Right renal cortex interstitium (tissue), 3 donors: ENCODE results near the gene ZBED1. TPM values are rescaled to one million over a fixed set of nuclear protein-coding genes. Genes with fewer than 3 reads are reported as not detected.
"Not testable (repeated sequence)": the region's sequence is repeated elsewhere in the genome, so short reads cannot be mapped to it uniquely, and the experiment has no call there.

Experiments used
- DNase-seq, 3 donors: peaks; one replicate each; pipeline ENCODE4 v3.0.0-alpha.2; 2013; ENCODE audit warnings: low read depth in 3 of 3, low spot score in 2 of 3
- polyA plus RNA-seq, 3 donors: library from polyadenylated mRNA; unstranded; fragments of 120-200 nt; gene quantifications; one replicate each; pipeline ENCODE4 v1.2.1, GENCODE V29; 2013; ENCODE audit not compliant: insufficient read length in 3 of 3

ZBED1 gene
- polyA plus RNA-seq = 10 to 100 TPM; 41.5 to 45.9 (median 44.4) TPM

- DNase-seq = no peak
These were observed at the start of gene ZBED1, which contains the start of gene DHRSX for GRCh38 chrX:2500803-2501558. TSS of gene ZBED1 (minus strand) at chrX:2500976. CDS start at chrX:2490719, 10,257 bp downstream. TSS of gene DHRSX (minus strand) at chrX:2500976. CDS start at chrX:2500925, 51 bp downstream.

DNA sequence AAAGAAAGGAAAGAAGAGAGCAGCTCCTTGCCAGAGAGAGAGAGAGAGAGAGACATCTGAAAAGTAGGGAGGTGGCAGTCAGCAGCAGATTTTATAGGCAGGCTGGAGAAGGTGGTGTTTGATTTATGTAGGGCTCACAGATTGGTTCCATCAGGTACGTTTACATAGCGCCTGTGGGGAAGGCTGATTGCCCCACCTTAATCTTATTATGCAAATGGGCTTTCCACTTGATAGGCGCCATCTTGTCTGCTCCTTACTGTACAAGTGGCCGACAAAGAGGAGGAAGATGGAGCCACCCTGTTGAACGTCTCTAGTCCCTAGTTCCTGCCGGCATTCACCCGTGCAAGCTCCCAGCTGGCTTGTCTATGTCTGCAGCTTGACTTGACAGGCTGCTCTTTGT, 49.1 kb upstream of the ZBED1 start:
- DNase-seq = no peak

DNA sequence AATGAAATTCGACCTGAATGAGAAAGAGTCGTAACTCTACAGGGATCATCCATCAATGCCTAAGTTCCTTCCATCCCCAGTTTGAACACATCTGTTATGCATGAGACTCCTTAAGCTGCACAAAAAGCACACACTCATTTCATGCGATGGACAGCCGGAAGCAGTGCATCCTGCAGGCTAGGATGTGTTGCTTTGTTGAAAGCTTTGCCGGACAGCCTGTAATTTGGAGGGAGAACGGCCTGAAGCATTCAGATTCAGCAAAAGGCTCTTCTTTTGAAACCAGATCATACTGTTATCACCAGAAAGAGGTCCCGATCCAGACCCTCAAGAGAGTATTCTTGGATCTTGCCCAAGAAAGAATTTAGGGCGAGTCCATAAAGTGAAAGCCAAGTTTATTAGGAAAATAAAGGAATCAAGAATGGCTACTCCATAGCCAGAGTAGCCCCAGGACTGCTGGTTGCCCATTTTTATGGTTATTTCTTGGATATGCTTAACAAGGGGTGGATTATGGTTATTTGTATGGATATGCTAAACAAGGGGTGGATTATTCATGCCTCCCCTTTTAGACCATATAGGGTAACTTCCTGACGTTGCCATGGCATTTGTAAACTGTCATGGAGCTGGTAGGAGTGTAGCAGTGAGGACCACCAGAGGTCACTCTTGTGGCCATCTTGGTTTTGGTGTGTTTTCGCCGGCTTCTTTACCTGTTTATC, 48.1 kb upstream of the ZBED1 start:
- no peak for DNase-seq

DNA sequence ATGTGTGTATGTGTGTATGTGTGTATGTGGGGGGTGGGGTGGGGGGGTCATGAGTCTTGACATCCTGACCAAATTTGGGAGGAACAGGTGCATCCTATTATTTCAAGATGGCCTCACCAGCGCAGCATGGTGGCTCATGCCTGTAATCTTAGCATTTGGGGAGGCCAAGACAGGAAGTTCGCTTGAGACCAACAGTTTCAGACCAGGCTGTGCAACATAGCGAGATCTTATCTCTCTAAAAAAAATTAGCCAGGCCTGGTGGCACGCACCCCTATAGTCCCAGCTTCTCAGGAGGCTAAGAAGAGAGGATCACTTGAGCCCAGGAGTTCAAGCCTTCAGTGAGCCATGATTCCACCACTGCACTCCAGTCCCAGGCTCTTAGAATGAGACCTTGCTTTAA, 47.0 kb upstream of the ZBED1 start:
- no peak for DNase-seq

- no peak for DNase-seq
These were observed 45.7 kb upstream of the ZBED1 start for GRCh38 chrX:2546496-2546895.

GRCh38 chrX:2545144-2545543, 44.4 kb upstream of the ZBED1 start:
- no peak for DNase-seq

DNA sequence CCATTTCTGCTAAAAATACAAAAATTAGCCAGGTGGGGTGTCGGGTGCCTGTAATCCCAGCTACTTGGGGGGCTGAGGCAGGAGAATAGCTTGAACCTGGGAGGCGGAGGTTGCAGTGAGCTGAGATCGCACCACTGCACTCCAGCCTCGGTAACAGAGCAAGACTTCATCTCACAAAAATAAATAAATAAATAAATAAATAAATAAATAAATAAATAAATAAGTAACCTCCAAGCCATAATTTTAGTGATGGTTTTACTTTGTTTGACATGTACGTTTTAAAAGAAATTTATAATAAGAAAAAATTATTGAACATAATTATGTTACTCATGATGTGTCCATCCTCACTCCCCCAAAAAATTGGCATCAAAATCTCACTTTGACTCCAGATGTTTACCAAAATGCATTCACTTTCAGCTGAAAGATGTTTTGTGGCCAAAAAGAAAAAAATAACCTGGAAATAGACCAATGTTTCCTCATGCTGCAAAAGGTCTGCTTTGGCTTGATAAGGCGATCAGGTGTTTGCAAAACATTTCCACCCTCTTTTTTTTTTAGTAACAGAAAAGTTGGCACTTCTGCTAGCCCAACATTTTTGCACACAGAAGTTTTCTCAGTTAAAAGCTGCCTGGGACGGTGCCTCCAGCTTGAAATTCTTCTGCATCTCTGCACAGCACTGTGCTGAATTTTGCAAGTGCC, 42.2 kb upstream of the ZBED1 start:
- DNase-seq = no peak

DNA sequence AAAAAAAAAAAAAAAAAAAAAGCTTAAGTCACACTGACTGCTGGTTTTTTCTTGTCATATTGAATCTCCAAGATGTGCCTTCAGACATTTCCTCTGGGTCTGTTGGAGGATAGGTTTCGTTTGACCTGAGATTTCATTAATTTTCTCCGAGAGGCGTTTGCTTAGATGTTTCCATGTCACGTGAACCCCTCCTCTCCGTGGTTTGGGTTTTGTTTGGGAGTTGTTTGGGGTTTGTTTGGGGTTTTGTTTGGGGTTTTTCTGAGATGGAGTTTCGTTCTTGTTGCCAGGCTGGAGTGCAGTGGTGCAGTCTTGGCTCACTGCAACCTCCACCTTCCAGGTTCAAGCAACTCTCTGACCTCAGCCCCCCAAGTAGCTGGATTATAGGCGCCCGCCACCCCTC, 40.8 kb upstream of the ZBED1 start:
- no peak for DNase-seq

GRCh38 chrX:2540426-2540947, 39.7 kb upstream of the ZBED1 start:
- no peak for DNase-seq

DNA sequence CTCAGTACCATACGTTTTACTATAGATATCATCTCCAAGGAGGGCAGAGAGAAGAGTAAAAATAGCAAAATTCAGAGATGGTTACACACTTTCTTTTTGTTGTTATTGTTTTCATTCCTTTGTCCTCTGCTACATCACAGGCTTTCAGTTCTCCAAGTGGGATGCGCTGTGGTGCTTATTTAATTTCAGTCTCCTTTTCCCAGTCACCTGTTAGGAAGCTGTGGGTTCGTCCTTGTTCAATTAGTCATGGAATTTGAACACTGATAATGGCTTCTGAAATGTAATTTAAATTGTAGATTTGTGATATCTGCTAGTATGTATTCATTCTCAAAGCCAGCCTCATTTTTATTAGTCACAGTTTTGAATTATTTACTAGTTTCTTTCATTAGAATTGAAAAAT, 38.8 kb upstream of the ZBED1 start:
- DNase-seq = no peak

- no peak for DNase-seq
These were observed 37.4 kb upstream of the ZBED1 start for GRCh38 chrX:2538031-2538757.

- DNase-seq = no peak
These were observed 36.2 kb upstream of the ZBED1 start for GRCh38 chrX:2536974-2537373.

GRCh38 chrX:2536141-2536540, 35.4 kb upstream of the ZBED1 start:
- DNase-seq = no peak

GRCh38 chrX:2534261-2535021, 33.7 kb upstream of the ZBED1 start:
- DNase-seq = not testable (repeated sequence)

- DNase-seq = no peak
These were observed 32.6 kb upstream of the ZBED1 start for GRCh38 chrX:2533424-2533823.

DNA sequence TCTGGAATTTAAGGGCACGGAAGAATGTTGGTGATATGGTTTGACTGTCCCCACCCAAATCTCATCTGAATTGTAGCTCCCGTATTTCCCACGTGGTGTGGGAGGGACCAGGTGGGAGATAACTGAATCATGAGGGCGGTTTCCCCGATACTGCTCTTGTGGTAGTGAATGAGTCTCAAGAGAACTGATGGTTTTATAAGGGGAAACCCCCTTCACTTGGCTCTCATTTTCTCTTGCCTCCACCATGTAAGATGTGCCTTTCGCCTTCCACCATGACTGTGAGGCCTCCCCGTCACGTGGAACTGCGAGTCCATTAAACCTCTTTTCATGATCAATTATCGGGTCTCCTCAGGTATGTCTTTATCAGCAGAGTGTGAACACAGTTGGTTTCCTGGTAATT, 25.6 kb upstream of the ZBED1 start:
- DNase-seq = no peak

DNA sequence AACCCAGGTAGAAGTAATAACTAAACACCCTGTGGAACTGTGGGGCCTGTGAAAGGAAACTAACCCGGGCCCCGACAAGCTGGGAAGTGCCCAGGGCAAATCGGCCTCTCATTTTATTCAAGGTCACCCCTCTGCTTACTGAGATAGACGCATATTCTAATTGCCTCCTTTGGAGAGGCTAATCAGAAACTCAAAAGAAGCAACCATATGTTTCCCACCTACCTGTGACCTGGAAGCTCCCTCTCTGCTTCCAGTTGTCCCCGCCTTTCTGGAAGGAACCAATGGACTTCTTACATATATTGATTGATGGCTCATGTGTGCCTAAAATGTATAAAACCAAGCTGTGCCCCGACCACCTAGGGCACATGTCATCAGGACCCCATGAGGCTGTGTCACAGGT, 23.1 kb upstream of the ZBED1 start:
- no peak for DNase-seq

DNA sequence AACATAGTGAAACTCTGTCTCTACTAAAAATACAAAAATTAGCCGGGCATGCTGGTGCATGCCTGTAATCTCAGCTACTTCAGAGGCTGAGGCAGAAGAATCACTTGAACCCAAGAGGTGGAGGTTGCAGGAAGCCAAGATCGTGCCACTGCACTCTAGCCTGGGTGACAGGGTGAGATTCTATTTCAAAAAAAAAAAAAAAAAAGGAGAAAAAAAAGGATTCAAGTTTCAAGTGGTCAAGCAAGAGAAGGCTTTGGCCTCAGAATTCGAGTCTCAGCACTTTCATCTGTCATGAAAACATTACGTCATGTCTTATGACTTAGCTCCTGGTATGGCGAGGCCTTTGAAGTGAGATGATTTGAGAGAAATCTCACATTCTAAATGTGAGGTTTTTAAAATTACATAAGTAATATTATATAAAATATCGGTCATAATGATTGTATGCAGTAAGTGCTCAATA, 21.2 kb upstream of the ZBED1 start:
- DNase-seq = no peak

DNA sequence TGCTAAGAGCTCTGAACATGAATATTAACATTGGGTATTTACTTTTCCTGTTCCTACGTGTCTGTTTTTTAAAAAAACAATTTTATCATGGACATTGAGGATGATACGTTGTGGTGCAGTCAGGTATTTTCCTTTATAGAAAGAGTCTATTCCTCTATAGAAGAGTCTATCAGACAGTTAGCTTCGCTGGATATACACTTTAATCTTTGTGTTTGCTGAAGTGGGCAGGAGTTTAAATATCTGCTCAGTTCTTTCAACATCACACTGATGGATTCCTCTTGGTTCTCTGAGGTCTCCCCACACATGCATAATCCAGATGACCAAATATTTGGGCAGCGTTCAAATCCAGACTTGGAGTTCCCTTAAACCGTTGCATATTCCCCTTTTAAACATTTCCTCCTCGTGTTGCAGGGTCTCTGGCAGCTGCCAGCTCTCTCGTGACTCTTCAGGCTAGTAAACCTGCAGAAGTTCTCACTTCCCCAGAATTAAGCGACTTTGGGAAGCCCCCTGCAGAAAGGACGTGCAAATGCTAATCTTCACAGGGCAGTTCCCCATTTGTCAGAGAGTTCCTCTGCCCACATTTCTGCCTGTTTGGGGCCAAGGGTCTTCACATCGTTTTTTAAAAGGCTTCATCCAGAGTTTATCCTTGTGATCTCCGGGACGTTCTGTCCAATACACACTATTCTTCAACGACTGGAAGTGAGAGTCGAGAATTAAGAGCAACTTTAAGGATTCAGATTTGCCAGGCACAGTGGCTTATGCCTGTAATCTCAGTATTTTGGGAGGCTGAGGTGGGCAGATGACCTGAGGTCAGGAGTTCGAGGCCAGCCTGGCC, 20.5 kb upstream of the ZBED1 start:
- no peak for DNase-seq
